H1 (cell line): ENCODE data around the gene MID1. TPM values are rescaled to one million over a fixed set of nuclear protein-coding genes. Genes with fewer than 3 reads are reported as not detected.

ENCODE experiments used
- E2F6 ChIP-seq: IDR thresholded peaks from 2 replicates; pipeline ENCODE4 v1.6.1; 2012; ENCODE audit warnings: inconsistent platforms
- NANOG ChIP-seq: IDR thresholded peaks from 2 replicates; pipeline ENCODE4 v1.6.1; 2011; ENCODE audit warnings: low read length, low read depth, mild to moderate bottlenecking, inconsistent platforms; ENCODE audit not compliant: insufficient read depth, poor library complexity, severe bottlenecking
- polyA plus RNA-seq, 7 experiments: library from polyadenylated mRNA; depleted of rRNA in 3 of 7; stranded (reverse) in 5 of 7; unstranded in 2 of 7; fragments of >200 nt in 5 of 7; fragments of 200-250 nt in 2 of 7; gene quantifications; 1 replicate in 5 of 7; 2 replicates in 1 of 7; 4 replicates in 1 of 7; pipeline versions ENCODE4 v1.2.1 to v1.2.3, GENCODE V29; 2011 to 2013; ENCODE audit warnings: missing spikeins in 2 of 7, mixed read lengths in 2 of 7
- total RNA-seq: library from RNA; stranded (reverse); fragmentation: NEBNext Ultra II Directional; extraction: Animal tissue kit (Norgen Biotek cat#: 25700); gene quantifications from 2 replicates; pipeline ENCODE4 v1.2.1, GENCODE V29; 2021

The MID1 gene
- total and polyA plus RNA-seq, 2 of the 8 experiments (the other 6 are each of a cell fraction or from before 2014, with no cell fraction given) = 12.9 to 54.3 TPM

GRCh38 chrX:10519278-10519677 lies 101.1 kb downstream of the MID1 start (continued):
- no peak for TF ChIP-seq NANOG
- TF ChIP-seq E2F6 = no peak
- TF ChIP-seq, all 59 proteins: peak for 0
